NCI-H82 treated with DMSO at 0.1 percent for 48 hours (cell line): ENCODE measurements around the gene ZSCAN2.

Experiments used
- DNase-seq: peaks from one replicate; lab custom pipeline; 2025; ENCODE audit not compliant: unreplicated experiment; lab: John Stamatoyannopoulos, UW

The ZSCAN2 gene

GRCh38 chr15:84598250-84598649 lies 2.6 kb upstream of the ZSCAN2 start:
- DNase-seq: no peak

DNA sequence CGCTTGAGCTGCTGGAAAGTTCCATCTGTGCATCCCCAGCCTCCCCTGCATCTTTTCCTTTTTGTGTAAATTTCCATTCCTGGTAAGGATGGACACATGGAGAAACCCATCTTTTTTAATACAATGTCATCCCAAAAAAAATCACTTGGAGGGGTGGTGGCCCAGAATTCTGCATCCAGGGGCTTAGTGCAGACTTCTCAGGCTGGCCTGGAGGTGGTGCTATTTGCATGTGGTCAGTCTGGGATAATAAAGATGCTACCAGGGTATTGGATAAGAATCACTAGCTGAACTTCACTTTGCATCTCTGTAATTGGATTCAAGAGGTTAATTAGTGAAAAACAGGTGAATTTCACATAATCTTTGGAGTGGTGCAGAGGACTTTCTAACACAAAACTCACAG lies 1.8 kb upstream of the ZSCAN2 start:
- DNase-seq: peak; percentile 63

GRCh38 chr15:84599906-84600305 lies 903 bp upstream of the ZSCAN2 start:
- DNase-seq: no peak

DNA sequence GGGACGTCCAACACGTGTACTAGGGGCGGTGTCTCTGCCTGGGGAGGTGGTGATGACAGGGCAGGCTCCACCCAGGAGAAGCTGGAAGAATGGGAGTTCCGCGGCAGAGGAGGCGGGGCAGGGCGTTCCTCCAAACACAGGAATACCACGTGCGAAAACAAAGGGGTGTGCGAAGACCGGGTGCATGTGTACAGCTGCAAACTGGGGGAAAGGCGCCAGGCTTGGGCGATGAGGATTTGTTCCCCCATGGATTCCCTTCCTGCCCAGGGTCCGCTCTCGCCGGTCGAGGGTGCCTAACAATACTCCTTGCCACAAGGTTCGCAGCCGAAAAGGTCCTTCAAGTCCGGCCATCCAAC lies 500 bp upstream of the ZSCAN2 start:
- DNase-seq: peak; percentile 60

DNA sequence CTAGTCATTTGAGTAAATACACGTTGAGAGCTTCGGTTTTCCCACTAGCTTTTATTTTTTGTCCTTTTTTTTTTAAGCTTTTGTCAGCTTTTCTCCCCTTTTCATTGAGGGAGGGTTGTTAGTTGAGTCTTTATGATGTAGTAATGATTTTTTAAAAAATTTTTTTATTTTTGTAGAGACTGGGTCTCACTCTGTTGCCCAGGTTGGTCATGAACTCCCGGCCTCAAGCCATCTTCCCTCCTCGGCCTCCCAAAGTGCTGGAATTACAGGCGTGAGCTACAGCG lies 688 bp downstream of the ZSCAN2 start:
- no peak for DNase-seq

DNA sequence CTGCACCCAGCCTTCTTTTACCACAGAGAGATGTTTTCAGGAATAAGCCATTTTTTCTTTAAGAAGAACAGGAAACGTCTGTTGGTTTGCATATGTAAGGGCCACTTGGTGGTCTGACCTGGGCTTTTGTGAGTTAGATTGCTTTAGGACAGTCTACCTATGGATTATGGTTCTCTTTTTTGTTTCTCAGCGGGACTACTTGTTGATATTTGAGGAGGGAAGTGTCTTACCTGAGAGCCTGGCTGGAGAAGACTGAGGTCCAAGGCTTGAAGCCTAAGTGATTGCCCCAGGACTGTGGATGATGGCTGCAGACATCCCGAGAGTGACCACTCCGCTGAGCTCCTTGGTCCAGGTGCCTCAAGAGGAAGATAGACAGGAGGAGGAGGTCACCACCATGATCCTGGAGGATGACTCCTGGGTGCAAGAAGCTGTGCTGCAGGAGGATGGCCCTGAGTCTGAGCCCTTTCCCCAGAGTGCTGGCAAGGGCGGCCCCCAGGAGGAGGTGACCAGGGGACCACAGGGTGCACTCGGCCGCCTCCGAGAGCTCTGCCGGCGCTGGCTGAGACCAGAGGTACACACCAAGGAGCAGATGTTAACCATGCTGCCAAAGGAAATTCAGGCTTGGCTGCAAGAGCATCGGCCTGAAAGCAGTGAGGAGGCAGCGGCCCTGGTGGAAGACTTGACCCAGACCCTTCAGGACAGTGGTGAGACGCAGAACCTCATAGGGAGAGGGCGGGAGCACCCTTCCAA lies 3.0 kb downstream of the ZSCAN2 start:
- DNase-seq: no peak

DNA sequence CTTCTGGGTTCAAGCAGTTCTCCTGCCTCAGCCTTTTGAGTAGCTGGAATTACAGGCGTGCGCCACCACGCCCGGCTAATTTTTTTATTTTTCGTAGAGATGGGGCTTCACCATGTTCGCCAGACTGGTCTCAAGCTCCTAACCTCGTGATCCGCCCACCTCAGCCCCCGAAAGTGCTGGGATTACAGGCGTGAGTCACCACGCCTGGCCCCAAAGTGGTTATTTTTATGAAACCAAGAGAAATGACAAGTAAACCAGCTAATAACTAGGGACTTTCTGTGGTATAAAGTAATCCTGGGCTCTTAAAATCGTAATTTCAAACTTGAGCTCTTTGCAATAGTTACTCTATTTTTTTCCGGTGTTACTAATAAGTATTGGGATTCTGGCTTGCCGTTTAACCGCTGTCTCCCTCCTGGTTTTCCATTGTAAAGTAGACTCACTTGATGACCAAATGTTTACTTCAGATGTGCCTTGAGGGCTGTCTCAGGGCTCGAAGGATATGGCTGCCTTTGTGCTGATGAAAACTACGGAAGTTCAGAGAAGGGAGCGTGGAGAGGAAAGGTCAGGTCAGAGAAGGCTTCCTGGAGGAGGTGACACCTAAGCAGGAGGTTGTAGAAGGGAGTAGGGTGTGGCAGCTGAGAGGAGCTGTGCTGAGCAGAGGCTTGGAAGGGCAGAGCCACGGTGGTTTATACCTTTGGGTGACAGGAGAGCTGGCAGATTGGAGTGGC lies 4.2 kb downstream of the ZSCAN2 start:
- DNase-seq: no peak

- DNase-seq: no peak
Observed at GRCh38 chr15:84605554-84605882, 4.7 kb downstream of the ZSCAN2 start.

GRCh38 chr15:84606653-84607120 lies 5.9 kb downstream of the ZSCAN2 start:
- no peak for DNase-seq

DNA sequence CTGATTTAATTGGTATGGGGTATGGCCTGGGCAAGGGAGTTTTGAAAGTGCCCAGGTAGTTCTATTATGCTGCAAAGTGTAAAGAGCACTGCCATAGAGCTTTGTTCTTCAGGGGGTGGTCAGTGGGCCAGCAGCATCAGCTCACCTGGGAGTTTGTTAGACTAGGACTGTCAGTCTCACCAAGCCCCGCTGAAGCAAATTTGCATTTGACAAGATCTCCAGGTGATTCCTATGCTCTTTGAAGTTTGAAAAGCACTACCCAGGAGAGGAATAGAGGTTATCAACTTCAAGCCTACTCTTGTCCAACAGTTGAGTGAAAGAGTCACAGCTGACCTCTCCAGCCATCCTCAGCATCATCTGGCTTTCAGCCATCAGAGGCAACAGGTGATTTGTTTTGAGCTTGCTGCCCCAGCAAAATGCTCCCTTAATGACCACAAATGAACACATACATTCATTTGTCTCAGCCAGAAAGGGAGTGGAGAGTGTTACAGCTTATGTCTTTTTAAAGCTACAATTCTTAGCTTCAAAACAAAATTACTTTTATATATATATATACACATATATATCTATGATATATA lies 8.0 kb downstream of the ZSCAN2 start:
- DNase-seq: no peak

GRCh38 chr15:84609818-84610525 lies 9.2 kb downstream of the ZSCAN2 start:
- DNase-seq: no peak

- no peak for DNase-seq
Observed at GRCh38 chr15:84611631-84612030, 10.8 kb downstream of the ZSCAN2 start.

DNA sequence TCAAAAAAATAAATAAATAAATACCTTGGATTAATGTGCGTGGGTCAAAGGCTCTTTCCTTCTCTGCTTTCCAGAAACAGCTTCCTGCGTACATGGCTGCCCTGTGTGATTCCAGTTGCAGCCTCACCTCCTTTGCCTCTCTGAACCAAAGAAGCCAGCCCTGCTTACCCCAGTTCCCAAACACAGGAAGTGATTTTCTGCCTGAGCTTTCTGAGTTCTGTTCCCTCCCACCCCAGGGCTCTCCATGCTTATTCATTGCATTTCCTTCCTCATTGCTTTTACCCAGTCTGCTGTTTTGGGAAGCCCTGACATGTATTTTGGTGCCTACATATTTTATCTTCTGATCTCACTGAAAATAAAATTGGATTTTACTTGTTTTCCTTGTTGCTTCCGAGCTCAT lies 15.4 kb downstream of the ZSCAN2 start:
- no peak for DNase-seq

DNA sequence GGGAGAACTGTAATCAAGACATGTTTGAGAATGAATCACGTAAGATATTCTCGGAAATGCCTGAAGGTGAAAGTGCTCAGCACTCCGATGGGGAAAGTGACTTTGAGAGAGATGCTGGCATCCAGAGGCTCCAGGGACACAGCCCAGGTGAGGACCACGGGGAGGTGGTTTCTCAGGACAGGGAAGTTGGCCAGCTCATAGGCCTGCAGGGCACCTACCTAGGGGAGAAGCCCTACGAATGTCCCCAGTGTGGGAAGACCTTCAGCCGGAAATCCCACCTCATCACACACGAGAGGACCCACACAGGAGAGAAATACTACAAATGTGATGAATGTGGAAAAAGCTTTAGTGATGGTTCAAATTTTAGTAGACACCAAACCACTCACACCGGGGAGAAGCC lies 19.8 kb downstream of the ZSCAN2 start:
- no peak for DNase-seq

DNA sequence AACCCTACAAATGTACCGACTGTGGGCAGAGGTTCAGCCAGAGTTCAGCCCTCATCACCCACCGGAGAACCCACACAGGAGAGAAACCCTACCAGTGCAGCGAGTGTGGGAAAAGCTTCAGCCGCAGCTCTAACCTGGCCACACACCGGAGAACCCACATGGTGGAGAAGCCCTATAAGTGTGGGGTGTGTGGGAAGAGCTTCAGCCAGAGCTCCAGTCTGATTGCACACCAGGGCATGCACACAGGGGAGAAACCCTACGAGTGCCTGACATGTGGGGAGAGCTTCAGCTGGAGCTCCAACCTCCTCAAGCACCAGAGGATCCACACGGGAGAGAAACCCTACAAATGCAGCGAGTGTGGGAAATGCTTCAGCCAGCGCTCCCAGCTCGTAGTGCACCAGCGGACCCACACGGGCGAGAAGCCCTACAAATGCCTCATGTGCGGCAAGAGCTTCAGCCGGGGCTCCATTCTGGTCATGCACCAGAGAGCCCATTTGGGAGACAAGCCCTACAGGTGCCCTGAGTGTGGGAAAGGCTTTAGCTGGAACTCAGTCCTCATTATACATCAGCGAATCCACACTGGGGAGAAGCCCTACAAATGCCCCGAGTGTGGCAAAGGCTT lies 20.7 kb downstream of the ZSCAN2 start:
- DNase-seq: no peak

DNA sequence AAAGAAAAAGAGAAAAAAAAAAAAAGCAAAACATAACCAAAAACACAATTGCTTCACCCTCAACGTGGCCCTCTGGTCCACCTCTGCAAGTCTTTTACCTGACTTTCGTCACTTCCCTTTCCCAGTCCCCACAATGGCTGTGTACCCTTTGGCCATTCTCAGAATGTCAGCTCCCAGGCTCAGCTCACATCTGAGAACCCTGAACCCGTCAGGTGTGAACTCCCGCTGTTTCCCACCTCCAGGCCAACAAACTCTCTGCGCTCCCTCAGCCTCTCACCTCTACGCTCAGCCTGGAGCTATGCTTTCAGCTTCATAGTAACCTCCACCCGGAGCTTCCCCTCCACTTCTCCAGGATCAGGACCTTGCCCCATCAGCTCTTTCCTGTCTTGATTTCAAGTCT lies 23.6 kb downstream of the ZSCAN2 start:
- DNase-seq: no peak

DNA sequence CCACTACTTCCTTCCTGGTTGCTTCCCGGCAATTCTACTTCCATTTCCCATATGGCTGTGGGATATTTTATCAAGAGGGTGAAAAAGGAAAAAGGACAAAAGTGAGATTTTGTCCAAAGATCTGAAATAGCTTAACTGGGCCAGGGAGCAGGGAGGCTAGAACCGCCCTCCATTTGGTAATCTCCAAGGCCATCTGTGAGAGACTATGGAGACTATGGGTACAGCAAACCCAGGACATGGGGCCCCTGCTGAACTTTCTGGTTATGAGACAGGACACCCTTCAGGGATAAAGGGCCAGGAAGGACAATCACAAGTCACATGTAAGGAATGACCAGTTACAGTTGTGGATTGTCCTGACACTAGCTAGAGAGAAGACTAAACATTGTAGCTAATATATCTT lies 24.3 kb downstream of the ZSCAN2 start:
- DNase-seq: no peak

DNA sequence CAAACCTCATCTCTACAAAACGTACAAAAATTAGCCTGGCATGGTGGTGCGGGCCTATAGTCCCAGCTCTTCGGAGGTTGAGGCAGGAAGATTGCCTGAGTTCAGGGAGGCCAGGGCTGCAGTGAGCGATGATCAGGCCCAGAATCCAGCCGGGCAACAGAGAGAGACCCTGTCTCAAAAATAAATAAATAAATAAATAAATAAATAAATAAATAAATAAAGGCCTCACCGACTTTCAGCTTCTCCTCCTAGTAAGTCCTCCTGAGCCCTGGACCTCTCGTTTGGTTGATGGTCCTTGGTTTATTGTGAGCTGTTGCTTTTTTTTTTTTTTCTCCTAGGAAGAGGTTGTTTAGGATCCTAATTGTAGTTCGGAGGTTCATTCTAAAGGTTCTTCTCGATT lies 28.2 kb downstream of the ZSCAN2 start:
- DNase-seq: no peak

- no peak for DNase-seq
Observed at GRCh38 chr15:84631706-84632272, 31.0 kb downstream of the ZSCAN2 start.

DNA sequence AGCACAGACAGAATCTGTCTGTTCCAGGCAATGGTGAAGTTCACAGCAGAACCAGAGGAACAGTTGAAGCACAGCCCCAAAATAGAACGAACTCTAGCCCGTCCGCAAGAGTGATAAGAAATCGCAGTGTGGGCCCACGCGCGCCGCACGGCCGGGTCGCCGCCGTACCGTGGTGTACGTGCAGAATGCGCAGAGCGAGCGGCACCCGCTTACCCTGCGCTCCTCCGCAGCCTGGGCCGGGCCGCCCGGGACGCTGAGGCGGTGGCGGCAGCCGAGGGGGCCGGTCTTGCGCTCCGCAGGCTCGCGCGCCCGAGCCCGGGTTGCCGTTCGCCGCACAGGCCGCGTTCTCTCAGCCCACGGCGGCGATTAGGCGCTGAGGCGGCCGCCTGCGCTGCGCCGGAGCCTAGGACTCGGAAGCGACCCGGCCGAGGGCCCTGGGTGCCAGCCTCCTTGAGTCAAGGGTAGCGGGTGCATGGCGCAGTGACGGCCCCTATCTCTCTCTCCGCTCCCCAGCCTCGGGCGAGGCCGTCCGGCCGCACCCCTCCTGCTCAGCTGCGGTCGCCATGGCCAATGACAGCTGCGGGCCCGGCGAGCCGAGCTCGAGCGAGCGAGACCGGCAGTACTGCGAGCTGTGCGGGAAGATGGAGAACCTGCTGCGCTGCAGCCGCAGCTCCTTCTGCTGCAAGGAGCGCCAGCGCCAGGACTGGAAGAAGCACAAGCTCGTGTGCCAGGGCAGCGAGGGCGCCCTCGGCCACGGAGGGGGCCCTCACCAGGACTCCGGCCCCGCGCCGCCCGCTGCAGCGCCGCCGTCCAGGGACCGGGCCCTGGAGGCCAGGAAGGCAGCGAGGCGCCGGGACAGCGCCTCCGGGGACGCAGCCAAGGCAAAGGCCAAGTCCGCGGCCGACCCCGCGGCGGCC lies 32.8 kb downstream of the ZSCAN2 start:
- DNase-seq: no peak
